Colonic mucosa (tissue), 4 donors: ENCODE results near the gene CUL4A. TPM values are rescaled to one million over a fixed set of nuclear protein-coding genes. Genes with fewer than 3 reads are reported as not detected.

ENCODE experiments used
- DNase-seq: peaks from one replicate; pipeline ENCODE4 v3.0.0-alpha.2; 2020
- H3K27ac ChIP-seq: fragments of 200-600 bp; one replicate; pipeline ENCODE4 v1.8.0; 2021
- H3K27me3 ChIP-seq: fragments of 200-600 bp; one replicate; pipeline ENCODE4 v1.8.0; 2021
- H3K36me3 ChIP-seq: fragments of 200-600 bp; one replicate; pipeline ENCODE4 v1.8.0; 2021
- H3K4me1 ChIP-seq: fragments of 200-600 bp; one replicate; pipeline ENCODE4 v1.8.0; 2021; ENCODE audit warnings: mild to moderate bottlenecking
- H3K4me3 ChIP-seq: fragments of 200-600 bp; one replicate; pipeline ENCODE4 v1.8.0; 2021
- H3K9ac ChIP-seq, 2 donors: one replicate each; pipeline ENCODE4 v1.7.0; 2013; ENCODE audit warnings: control low read depth in 2 of 2, low read depth in 2 of 2, low read length in 2 of 2
- H3K9me3 ChIP-seq: fragments of 200-600 bp; one replicate; pipeline ENCODE4 v1.8.0; 2021
- CTCF ChIP-seq: fragments of 200-600 bp; IDR thresholded peaks from one replicate; pipeline ENCODE4 v1.8.0; 2022; ENCODE audit warnings: antibody characterized with exemption, mild to moderate bottlenecking
- intact Hi-C: fragments of 100-400 bp; cut with DNase I; formaldehyde crosslinking; loops from one replicate; pipeline ENCODE4 v1.14.1; 2022
- total RNA-seq, 2 donors: library from RNA; stranded (reverse); fragmentation: NEBNext Ultra II Directional in 1 of 2; extraction: Animal tissue kit (Norgen Biotek cat#: 25700) in 1 of 2; gene quantifications; one replicate each; pipeline ENCODE4 v1.2.1, GENCODE V29; 2021
- donor health status: healthy.
- donor health status: DM: no; HTN: no; CAD: no.
- donor health status: DM: no; HTN: no; CAD: no.

CUL4A gene
- total RNA-seq, 2 donors from 2014 or later: 54.6 to 62.6 TPM

GRCh38 chr13:113164492-113164891 is 44.9 kb upstream of the CUL4A start:
- DNase-seq: no peak
- Histone ChIP-seq H3K36me3 (no peaks in the 10 kb centered on the region), H3K9ac (no peak overlapping the region), H3K27me3 (no peaks in the 10 kb centered on the region), H3K9me3 (no peaks in the 10 kb centered on the region), H3K27ac (no peak overlapping the region), H3K4me3 (no peak overlapping the region), H3K4me1 (no peaks in the 10 kb centered on the region)
- no peak for TF ChIP-seq CTCF
- intact Hi-C loops: no loop called here

- no peak for TF ChIP-seq CTCF
- Histone ChIP-seq H3K27ac (no peak overlapping the region), H3K27me3 (no peaks in the 10 kb centered on the region), H3K9me3 (no peaks in the 10 kb centered on the region), H3K36me3 (no peaks in the 10 kb centered on the region), H3K4me3 (no peak overlapping the region), H3K4me1 (no peaks in the 10 kb centered on the region), H3K9ac (peak overlapping the region in 1 of 2 donors; percentile 34)
- intact Hi-C loops: no loop called here
- no peak for DNase-seq
Measured at GRCh38 chr13:113166266-113166665, 43.1 kb upstream of the CUL4A start.

DNA sequence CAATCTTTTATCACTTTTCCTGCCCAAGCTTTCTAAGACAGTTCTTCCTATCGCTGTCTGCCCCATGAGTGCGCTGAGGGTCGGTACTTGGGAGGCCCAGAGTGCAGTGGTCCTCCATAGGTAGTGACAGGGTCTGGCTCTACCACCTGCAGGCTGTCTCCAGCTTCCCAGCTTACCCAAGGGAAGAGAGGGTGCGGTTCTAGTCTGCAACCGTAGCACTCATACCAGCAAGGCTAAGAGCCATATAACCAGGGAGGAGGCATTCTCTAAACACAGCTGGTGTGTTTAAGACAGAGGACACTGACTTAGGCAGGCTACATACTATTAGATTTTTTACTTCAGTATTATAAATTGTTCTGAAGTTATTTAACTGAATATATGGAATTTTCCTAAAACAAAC is 42.7 kb upstream of the CUL4A start:
- Histone ChIP-seq H3K4me3 (no peak overlapping the region), H3K4me1 (no peaks in the 10 kb centered on the region), H3K36me3 (no peaks in the 10 kb centered on the region), H3K9ac (peak overlapping the region in 1 of 2 donors; percentile 34), H3K9me3 (no peaks in the 10 kb centered on the region), H3K27ac (no peak overlapping the region), H3K27me3 (no peaks in the 10 kb centered on the region)
- TF ChIP-seq CTCF: no peak
- intact Hi-C loops: no loop called here
- no peak for DNase-seq

DNA sequence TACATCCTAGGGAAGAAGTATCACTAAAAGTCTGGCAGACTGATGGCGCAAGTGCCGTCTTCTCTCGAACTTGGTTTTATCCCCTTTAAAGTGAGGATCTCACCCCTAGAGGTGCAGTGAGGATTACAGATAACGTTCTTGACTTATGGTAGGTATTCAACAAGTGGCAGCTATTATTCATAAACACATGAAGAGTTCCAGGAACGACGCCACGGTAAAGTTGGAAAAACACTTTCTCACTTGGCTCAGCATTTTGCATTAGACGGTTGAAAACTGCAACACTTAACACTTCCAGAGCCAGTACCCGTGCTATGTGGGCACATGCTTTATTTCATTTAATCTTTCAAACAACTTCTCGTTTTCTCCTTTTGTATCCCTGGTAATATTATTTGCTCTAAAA is 42.3 kb upstream of the CUL4A start:
- TF ChIP-seq CTCF: no peak
- DNase-seq: no peak
- Histone ChIP-seq H3K9me3 (no peaks in the 10 kb centered on the region), H3K36me3 (no peaks in the 10 kb centered on the region), H3K27ac (no peak overlapping the region), H3K4me1 (no peaks in the 10 kb centered on the region), H3K4me3 (no peak overlapping the region), H3K9ac (peak overlapping the region in 1 of 2 donors; percentile 5), H3K27me3 (no peaks in the 10 kb centered on the region)
- intact Hi-C loops: no loop called here

DNA sequence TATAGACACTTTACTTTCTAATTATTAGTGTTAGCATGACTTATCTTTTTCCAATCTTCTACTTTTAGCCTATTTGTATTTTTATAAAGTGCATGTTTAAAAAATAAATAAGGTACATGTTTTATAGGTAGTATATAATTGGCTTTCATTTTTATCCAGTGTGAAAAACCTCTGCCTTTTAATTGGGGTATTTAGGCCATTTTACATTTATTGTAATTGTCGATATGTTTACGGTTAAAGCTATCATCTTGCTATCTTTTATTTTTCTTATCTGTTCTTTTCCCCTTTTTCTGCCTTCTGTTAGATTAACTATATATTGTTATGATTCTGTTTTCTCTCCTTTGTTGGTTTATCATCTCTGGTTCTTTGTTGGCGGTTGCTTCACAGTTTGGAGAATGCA is 41.8 kb upstream of the CUL4A start:
- intact Hi-C loops: no loop called here

More for the DNA sequence above, 41.8 kb upstream of the CUL4A start:
- H3K27me3 ChIP-seq: no peaks in the 10 kb centered on the region
- DNase-seq: no peak
- no peaks in the 10 kb centered on the region for H3K36me3 ChIP-seq
- no peak overlapping the region for H3K27ac ChIP-seq
- no peak overlapping the region for H3K9ac ChIP-seq
- H3K9me3 ChIP-seq: no peaks in the 10 kb centered on the region
- TF ChIP-seq CTCF: no peak
- no peak overlapping the region for H3K4me3 ChIP-seq
- H3K4me1 ChIP-seq: no peaks in the 10 kb centered on the region
